Tibial nerve (tissue), 4 donors: Measurements from ENCODE around the gene ZNF74.
"Not testable (repeated sequence)": the region's sequence is repeated elsewhere in the genome, so short reads cannot be mapped to it uniquely, and the experiment has no call there.

Experiments
- EP300 ChIP-seq, 2 donors: sonication (generic); formaldehyde crosslinking; IDR thresholded peaks; one replicate each; pipeline ENCODE4 v1.6.1; 2017; ENCODE audit warnings: antibody characterized with exemption in 2 of 2, mild to moderate bottlenecking in 1 of 2
- POLR2A ChIP-seq, 2 donors: fragments of 450-650 bp; IDR thresholded peaks; one replicate each; pipeline ENCODE4 v1.6.1; 2017; ENCODE audit warnings: antibody characterized with exemption in 2 of 2, mild to moderate bottlenecking in 2 of 2, moderate library complexity in 2 of 2
- TF ChIP-seq, protein P1 (sequence below), 5 experiments: fragments of 200-600 bp in 3 of 5; fragments of 450-650 bp in 2 of 5; sonication (generic) in 3 of 5; IDR thresholded peaks; one replicate each; pipeline ENCODE4 v1.5.1; 2016 to 2019; ENCODE audit warnings: antibody characterized with exemption in 5 of 5, mild to moderate bottlenecking in 3 of 5, moderate library complexity in 2 of 5

DNA sequence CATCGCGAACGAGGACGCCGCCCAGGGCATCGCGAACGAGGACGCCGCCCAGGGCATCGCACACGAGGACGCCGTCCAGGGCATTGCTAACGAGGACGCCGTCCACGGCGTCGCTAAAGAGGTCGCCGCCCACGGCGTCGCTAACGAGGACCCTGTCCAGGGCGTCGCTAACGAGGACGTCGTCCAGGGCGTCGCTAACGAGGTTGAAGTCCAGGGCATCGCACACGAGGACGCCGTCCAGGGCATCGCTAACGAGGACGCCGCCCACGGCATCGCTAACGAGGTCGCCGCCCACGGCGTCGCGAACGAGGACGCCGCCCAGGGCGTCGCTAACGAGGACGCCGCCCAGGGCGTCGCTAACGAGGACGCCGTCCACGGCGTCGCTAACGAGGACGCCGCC is 36.0 kb upstream of the ZNF74 start:
- TF ChIP-seq POLR2A, EP300 (IDR thresholded peaks at IDR 0.05): not testable (repeated sequence)
- TF ChIP-seq, protein P1, sequence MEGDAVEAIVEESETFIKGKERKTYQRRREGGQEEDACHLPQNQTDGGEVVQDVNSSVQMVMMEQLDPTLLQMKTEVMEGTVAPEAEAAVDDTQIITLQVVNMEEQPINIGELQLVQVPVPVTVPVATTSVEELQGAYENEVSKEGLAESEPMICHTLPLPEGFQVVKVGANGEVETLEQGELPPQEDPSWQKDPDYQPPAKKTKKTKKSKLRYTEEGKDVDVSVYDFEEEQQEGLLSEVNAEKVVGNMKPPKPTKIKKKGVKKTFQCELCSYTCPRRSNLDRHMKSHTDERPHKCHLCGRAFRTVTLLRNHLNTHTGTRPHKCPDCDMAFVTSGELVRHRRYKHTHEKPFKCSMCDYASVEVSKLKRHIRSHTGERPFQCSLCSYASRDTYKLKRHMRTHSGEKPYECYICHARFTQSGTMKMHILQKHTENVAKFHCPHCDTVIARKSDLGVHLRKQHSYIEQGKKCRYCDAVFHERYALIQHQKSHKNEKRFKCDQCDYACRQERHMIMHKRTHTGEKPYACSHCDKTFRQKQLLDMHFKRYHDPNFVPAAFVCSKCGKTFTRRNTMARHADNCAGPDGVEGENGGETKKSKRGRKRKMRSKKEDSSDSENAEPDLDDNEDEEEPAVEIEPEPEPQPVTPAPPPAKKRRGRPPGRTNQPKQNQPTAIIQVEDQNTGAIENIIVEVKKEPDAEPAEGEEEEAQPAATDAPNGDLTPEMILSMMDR (IDR thresholded peaks at IDR 0.05): not testable (repeated sequence)
